ENCODE measurements around the gene CILP. TPM values are rescaled to one million over a fixed set of nuclear protein-coding genes. Genes with fewer than 3 reads are reported as not detected.

The CILP gene
- total RNA-seq, 2 donors from 2014 or later: 0.82 to 27.8 TPM

DNA sequence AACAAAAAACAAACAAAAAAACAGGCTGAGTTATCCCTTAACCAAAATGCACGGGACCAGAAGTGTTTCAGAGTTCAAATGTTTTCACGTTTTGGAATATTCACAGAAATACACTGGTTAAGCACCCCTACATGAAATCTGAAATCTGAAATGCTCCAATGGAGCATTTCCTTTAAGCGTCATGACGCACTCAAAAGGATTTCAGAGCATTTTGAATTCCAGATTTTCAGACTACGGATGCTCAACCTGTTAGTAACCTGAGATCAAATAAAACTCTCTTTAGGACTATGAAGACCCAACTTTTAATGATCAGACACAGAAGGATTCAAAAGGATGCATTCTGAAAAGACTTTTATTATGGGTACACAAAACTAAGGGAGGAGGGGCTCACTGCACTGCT is 35.8 kb downstream of the CILP start:
- Histone ChIP-seq H3K4me1 (replicated peaks) (peaks cover 2% of the 10 kb centered on the region), H3K27me3 (replicated peaks; ENCODE audit: insufficient read depth) (no peaks in the 10 kb centered on the region), H3K9me3 (no peaks in the 10 kb centered on the region), H3K36me3 (peaks cover 0 to 7% of the 10 kb centered on the region in 2 donors), H3K4me3 (no peak overlapping the region), H3K27ac (no peak overlapping the region)
- WGBS: 89% methylated on average over 5 of the region's 5 CpGs
- intact Hi-C loops (cut with DNase I): no loop called here
- DNase-seq (ENCODE audit: low spot score): no peak
- TF ChIP-seq POLR2A (IDR thresholded peaks at IDR 0.05) (no peak), POLR2AphosphoS5 (IDR thresholded peaks at IDR 0.05) (no peak), CTCF (IDR thresholded peaks at IDR 0.05) (no peak)

DNA sequence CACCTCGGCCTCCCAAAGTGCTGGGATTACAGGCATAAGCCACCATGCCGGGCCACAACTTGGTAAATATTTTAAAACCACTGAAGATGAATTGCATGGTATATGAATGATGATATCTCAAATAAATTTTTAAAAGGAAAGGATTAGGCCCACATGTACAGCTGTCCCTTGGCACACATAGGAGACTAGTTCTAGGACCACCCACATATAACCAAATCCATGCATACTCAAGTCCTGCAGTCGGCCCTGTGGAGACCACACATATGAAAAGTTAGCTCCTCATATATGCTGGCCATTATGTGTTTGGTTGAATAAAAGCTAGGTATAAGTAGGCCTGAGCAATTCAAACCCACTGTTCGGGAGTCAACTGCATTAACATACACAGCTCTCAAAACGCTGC is 36.8 kb downstream of the CILP start:
- intact Hi-C loops (cut with DNase I): no loop called here
- H3K4me1 ChIP-seq (replicated peaks): peaks cover 2% of the 10 kb centered on the region
- no peaks in the 10 kb centered on the region for H3K9me3 ChIP-seq
- H3K27me3 ChIP-seq (replicated peaks; ENCODE audit: insufficient read depth): no peaks in the 10 kb centered on the region
- H3K27ac ChIP-seq: no peak overlapping the region
- H3K36me3 ChIP-seq: peaks cover 0 to 7% of the 10 kb centered on the region in 2 donors
- 84% methylated on average over 5 of the region's 5 CpGs for WGBS
- TF ChIP-seq CTCF (IDR thresholded peaks at IDR 0.05) (no peak), POLR2AphosphoS5 (IDR thresholded peaks at IDR 0.05) (no peak), POLR2A (IDR thresholded peaks at IDR 0.05) (no peak)
- DNase-seq (ENCODE audit: low spot score): no peak
- no peak overlapping the region for H3K4me3 ChIP-seq

DNA sequence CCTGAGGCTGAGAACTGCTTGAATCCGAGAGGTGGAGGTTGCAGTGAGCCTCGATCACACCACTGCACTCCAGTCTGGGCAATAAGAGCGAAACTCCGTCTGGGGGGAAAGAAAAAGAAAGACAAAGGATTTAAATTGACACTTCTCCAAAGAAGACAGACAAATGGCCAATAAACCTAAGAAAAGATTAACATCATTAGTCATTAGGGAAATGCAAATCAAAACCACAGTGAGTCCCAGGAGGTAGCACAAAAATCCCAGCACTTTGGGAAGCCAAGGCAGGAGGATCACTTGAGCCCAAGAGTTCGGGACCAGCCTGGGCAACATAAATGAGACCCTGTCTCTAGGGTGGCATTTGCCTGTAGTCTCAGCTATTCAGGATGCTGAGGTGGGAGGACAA is 38.7 kb downstream of the CILP start:
- no peak overlapping the region for H3K27ac ChIP-seq
- no peaks in the 10 kb centered on the region for H3K27me3 ChIP-seq (replicated peaks; ENCODE audit: insufficient read depth)
- H3K36me3 ChIP-seq: peaks cover 0 to 7% of the 10 kb centered on the region in 2 donors
- intact Hi-C loops (cut with DNase I): no loop called here
- no peak for DNase-seq (ENCODE audit: low spot score)
- peaks cover 2% of the 10 kb centered on the region for H3K4me1 ChIP-seq (replicated peaks)
- H3K4me3 ChIP-seq: no peak overlapping the region
- H3K9me3 ChIP-seq: no peaks in the 10 kb centered on the region
- no peak for TF ChIP-seq POLR2A (IDR thresholded peaks at IDR 0.05)
- no peak for TF ChIP-seq POLR2AphosphoS5 (IDR thresholded peaks at IDR 0.05)
- no peak for TF ChIP-seq CTCF (IDR thresholded peaks at IDR 0.05)
- WGBS: 92% methylated on average over 5 of the region's 5 CpGs

- H3K4me1 ChIP-seq (replicated peaks): peaks cover 2% of the 10 kb centered on the region
- TF ChIP-seq CTCF (IDR thresholded peaks at IDR 0.05) (no peak), POLR2AphosphoS5 (IDR thresholded peaks at IDR 0.05) (no peak), POLR2A (IDR thresholded peaks at IDR 0.05) (no peak)
- H3K27me3 ChIP-seq (replicated peaks; ENCODE audit: insufficient read depth): no peaks in the 10 kb centered on the region
- WGBS: 78% methylated on average over 5 of the region's 5 CpGs
- H3K27ac ChIP-seq: no peak overlapping the region
- DNase-seq (ENCODE audit: low spot score): no peak
- H3K9me3 ChIP-seq: no peaks in the 10 kb centered on the region
- peaks cover 0 to 7% of the 10 kb centered on the region in 2 donors for H3K36me3 ChIP-seq
- H3K4me3 ChIP-seq: no peak overlapping the region
- intact Hi-C loops (cut with DNase I): no loop called here
These were observed 39.8 kb downstream of the CILP start for GRCh38 chr15:65171428-65171827.

- Histone ChIP-seq H3K4me3 (no peak overlapping the region), H3K27me3 (replicated peaks; ENCODE audit: insufficient read depth) (no peaks in the 10 kb centered on the region), H3K9me3 (no peaks in the 10 kb centered on the region), H3K4me1 (replicated peaks) (no peaks in the 10 kb centered on the region), H3K27ac (no peak overlapping the region), H3K36me3 (no peaks in the 10 kb centered on the region)
- intact Hi-C loops (cut with DNase I): no loop called here
- DNase-seq (ENCODE audit: low spot score): no peak
- TF ChIP-seq POLR2A (IDR thresholded peaks at IDR 0.05) (no peak), POLR2AphosphoS5 (IDR thresholded peaks at IDR 0.05) (no peak), CTCF (IDR thresholded peaks at IDR 0.05) (no peak)
- 69% methylated on average over 2 of the region's 2 CpGs for WGBS
These were observed 45.4 kb downstream of the CILP start for GRCh38 chr15:65165875-65166274.

Data from prostate gland (tissue), 2 donors.